LNCAP (cell line): ENCODE results near the gene ACER3.

Experiments used
- CTCF ChIP-seq: fragments of 450-650 bp; IDR thresholded peaks from 2 replicates; pipeline ENCODE4 v1.5.1; 2017; ENCODE audit warnings: mild to moderate bottlenecking

ACER3 gene

GRCh38 chr11:77038825-77039326 is 178.2 kb downstream of the ACER3 start:
- TF ChIP-seq CTCF = no peak

GRCh38 chr11:77039491-77040400 is 179.0 kb downstream of the ACER3 start:
- TF ChIP-seq CTCF = peak; percentile 22; the same call in 1 of the 2 replicates

GRCh38 chr11:77040401-77040777 is 179.7 kb downstream of the ACER3 start:
- no peak for TF ChIP-seq CTCF

GRCh38 chr11:77040889-77041288 is 180.2 kb downstream of the ACER3 start:
- no peak for TF ChIP-seq CTCF

- no peak for TF ChIP-seq CTCF
Observed at GRCh38 chr11:77042111-77042726, 181.5 kb downstream of the ACER3 start.

- TF ChIP-seq CTCF = no peak
Observed at GRCh38 chr11:77044356-77044755, 183.6 kb downstream of the ACER3 start.

- TF ChIP-seq CTCF = no peak
Observed at GRCh38 chr11:77044886-77045285, 184.2 kb downstream of the ACER3 start.
